ENCODE measurements around the gene TACR2. TPM values are rescaled to one million over a fixed set of nuclear protein-coding genes. Genes with fewer than 3 reads are reported as not detected.

The TACR2 gene
- polyA plus RNA-seq, 2 of the 4 experiments (the other 2 are of a cell fraction) = 0.09 to 0.16 TPM

- POLR2A ChIA-PET = no interaction called here
- FAIRE-seq = no peak
- Histone ChIP-seq H3K4me2 (peak overlapping the region; percentile 46), H3K4me3 (no peak overlapping the region), H3K27ac (peak overlapping the region; percentile 52 to 68), H3K4me1 (peaks cover 63% of the 10 kb centered on the region), H3K9me3 (no peaks in the 10 kb centered on the region)
- TF ChIP-seq RFX5 (IDR thresholded peaks at IDR 0.05) (no peak), GATA3 (IDR thresholded peaks at IDR 0.05; ENCODE audit: borderline replicate concordance) (no peak), USF2 (IDR thresholded peaks at IDR 0.05) (no peak), EP300 (IDR thresholded peaks at IDR 0.05) (no peak), FOSL2 (IDR thresholded peaks at IDR 0.05) (no peak), FOSL2 (CRISPR knock-in tag; IDR thresholded peaks at IDR 0.05) (no peak), NPAS2 (CRISPR knock-in tag; IDR thresholded peaks at IDR 0.05; ENCODE audit: borderline replicate concordance) (no peak)
- CTCF ChIA-PET = interaction anchor here (0.6 to 1.8 kb wide), 6 partner anchors 9 to 43 kb away, joined by 3 to 7 read pairs (median 4); no protein-coding TSS in a partner anchor
- DNase-seq (ENCODE audit: low read depth in 1 of 2, low spot score in 1 of 2) = no peak
- no peak; a peak in 1 of 6 replicates for ATAC-seq
- 75% methylated on average over 7 of the region's 7 CpGs for WGBS (ENCODE audit: missing lambda C conversion rate)
Observed at GRCh38 chr10:69464401-69464800, 47.7 kb upstream of the TACR2 start.

GRCh38 chr10:69463886-69464285 lies 47.2 kb upstream of the TACR2 start:
- no peaks in the 10 kb centered on the region for H3K9me3 ChIP-seq
- H3K4me2 ChIP-seq = peak overlapping the region; percentile 46
- H3K4me3 ChIP-seq = no peak overlapping the region
- 75% methylated on average over 6 of the region's 6 CpGs for WGBS (ENCODE audit: missing lambda C conversion rate)
- H3K4me1 ChIP-seq = peaks cover 63% of the 10 kb centered on the region
- ATAC-seq = no peak; a peak in 1 of 6 replicates
- DNase-seq (ENCODE audit: low read depth in 1 of 2, low spot score in 1 of 2) = no peak
- H3K27ac ChIP-seq = peak overlapping the region; percentile 52 to 68; a peak in 4 of 6 replicates
- CTCF ChIA-PET = interaction anchor here (0.6 to 1.8 kb wide), 4 partner anchors 10 to 31 kb away, joined by 3 to 5 read pairs (median 4); no protein-coding TSS in a partner anchor
- TF ChIP-seq PHF8 (IDR thresholded peaks at IDR 0.05; ENCODE audit: borderline replicate concordance, low read depth) (no peak), ZC3H11A (IDR thresholded peaks at IDR 0.05) (no peak), KDM1A (IDR thresholded peaks at IDR 0.05; ENCODE audit: low read depth) (no peak), BHLHE40 (IDR thresholded peaks at IDR 0.05; ENCODE audit: low read depth, low read length) (no peak), HOXB5 (CRISPR knock-in tag; IDR thresholded peaks at IDR 0.05) (no peak), TP53 (CRISPR knock-in tag; IDR thresholded peaks at IDR 0.05) (no peak), ZSCAN20 (CRISPR knock-in tag; IDR thresholded peaks at IDR 0.05) (no peak), HES2 (IDR thresholded peaks at IDR 0.05) (no peak), KDM5A (IDR thresholded peaks at IDR 0.05) (no peak), RCOR1 (IDR thresholded peaks at IDR 0.05; ENCODE audit: low read depth, low read length) (no peak), HDAC2 (IDR thresholded peaks at IDR 0.05) (no peak), ELK1 (IDR thresholded peaks at IDR 0.05; ENCODE audit: low read depth, low read length) (no peak)
- TF ChIP-seq, protein P1, sequence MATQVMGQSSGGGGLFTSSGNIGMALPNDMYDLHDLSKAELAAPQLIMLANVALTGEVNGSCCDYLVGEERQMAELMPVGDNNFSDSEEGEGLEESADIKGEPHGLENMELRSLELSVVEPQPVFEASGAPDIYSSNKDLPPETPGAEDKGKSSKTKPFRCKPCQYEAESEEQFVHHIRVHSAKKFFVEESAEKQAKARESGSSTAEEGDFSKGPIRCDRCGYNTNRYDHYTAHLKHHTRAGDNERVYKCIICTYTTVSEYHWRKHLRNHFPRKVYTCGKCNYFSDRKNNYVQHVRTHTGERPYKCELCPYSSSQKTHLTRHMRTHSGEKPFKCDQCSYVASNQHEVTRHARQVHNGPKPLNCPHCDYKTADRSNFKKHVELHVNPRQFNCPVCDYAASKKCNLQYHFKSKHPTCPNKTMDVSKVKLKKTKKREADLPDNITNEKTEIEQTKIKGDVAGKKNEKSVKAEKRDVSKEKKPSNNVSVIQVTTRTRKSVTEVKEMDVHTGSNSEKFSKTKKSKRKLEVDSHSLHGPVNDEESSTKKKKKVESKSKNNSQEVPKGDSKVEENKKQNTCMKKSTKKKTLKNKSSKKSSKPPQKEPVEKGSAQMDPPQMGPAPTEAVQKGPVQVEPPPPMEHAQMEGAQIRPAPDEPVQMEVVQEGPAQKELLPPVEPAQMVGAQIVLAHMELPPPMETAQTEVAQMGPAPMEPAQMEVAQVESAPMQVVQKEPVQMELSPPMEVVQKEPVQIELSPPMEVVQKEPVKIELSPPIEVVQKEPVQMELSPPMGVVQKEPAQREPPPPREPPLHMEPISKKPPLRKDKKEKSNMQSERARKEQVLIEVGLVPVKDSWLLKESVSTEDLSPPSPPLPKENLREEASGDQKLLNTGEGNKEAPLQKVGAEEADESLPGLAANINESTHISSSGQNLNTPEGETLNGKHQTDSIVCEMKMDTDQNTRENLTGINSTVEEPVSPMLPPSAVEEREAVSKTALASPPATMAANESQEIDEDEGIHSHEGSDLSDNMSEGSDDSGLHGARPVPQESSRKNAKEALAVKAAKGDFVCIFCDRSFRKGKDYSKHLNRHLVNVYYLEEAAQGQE (IDR thresholded peaks at IDR 0.05) = no peak
- TF ChIP-seq, protein P2, sequence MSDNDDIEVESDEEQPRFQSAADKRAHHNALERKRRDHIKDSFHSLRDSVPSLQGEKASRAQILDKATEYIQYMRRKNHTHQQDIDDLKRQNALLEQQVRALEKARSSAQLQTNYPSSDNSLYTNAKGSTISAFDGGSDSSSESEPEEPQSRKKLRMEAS (IDR thresholded peaks at IDR 0.05) = no peak
- TF ChIP-seq, protein P3, sequence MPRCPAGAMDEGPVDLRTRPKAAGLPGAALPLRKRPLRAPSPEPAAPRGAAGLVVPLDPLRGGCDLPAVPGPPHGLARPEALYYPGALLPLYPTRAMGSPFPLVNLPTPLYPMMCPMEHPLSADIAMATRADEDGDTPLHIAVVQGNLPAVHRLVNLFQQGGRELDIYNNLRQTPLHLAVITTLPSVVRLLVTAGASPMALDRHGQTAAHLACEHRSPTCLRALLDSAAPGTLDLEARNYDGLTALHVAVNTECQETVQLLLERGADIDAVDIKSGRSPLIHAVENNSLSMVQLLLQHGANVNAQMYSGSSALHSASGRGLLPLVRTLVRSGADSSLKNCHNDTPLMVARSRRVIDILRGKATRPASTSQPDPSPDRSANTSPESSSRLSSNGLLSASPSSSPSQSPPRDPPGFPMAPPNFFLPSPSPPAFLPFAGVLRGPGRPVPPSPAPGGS (IDR thresholded peaks at IDR 0.05) = no peak
- FAIRE-seq = no peak
- POLR2A ChIA-PET = no interaction called here
